Prostate gland (tissue), 2 donors: ENCODE results near the gene MCOLN1. TPM values are rescaled to one million over a fixed set of nuclear protein-coding genes. Genes with fewer than 3 reads are reported as not detected.

ENCODE experiments used
- DNase-seq: peaks from one replicate; pipeline ENCODE4 v3.0.0-alpha.2; 2019; ENCODE audit warnings: low spot score
- H3K27ac ChIP-seq, 2 donors: fragments of 200-600 bp; sonication (generic); 2 replicates each; pipeline ENCODE4 v1.5.1; 2017 to 2019
- H3K27me3 ChIP-seq: fragments of 200-600 bp; sonication (generic); replicated peaks from 2 replicates; pipeline ENCODE4 v1.5.1; 2019; ENCODE audit not compliant: insufficient read depth
- H3K36me3 ChIP-seq, 2 donors: fragments of 200-600 bp; sonication (generic); 1 replicate in 1 of 2; 2 replicates in 1 of 2; pipeline versions ENCODE4 v1.5.1 to v1.8.1; 2017 to 2019
- H3K4me1 ChIP-seq: fragments of 200-600 bp; sonication (generic); replicated peaks from 2 replicates; pipeline ENCODE4 v1.5.1; 2019
- H3K4me3 ChIP-seq, 2 donors: fragments of 200-600 bp; sonication (generic); 2 replicates each; pipeline ENCODE4 v1.5.1; 2017 to 2019
- H3K9me3 ChIP-seq: fragments of 200-600 bp; sonication (generic); 2 replicates; pipeline ENCODE4 v1.5.1; 2017
- CTCF ChIP-seq, 4 experiments: fragments of 200-600 bp in 2 of 4; fragments of 450-650 bp in 2 of 4; sonication (generic) in 2 of 4; IDR thresholded peaks; 1 replicate in 3 of 4; 2 replicates in 1 of 4; pipeline ENCODE4 v1.5.1; 2016 to 2019; ENCODE audit warnings: antibody characterized with exemption in 4 of 4, mild to moderate bottlenecking in 2 of 4, moderate library complexity in 2 of 4
- POLR2A ChIP-seq: fragments of 450-650 bp; IDR thresholded peaks from one replicate; pipeline ENCODE4 v1.6.1; 2016; ENCODE audit warnings: antibody characterized with exemption, mild to moderate bottlenecking
- POLR2AphosphoS5 ChIP-seq: sonication (generic); formaldehyde crosslinking; IDR thresholded peaks from one replicate; pipeline ENCODE4 v1.6.1; 2017; ENCODE audit warnings: antibody characterized with exemption
- WGBS: methylation state at CpG from one replicate; pipeline ENCODE4 v1.1.5; 2018; 5-methylcytosine and 5-hydroxymethylcytosine counted together
- intact Hi-C: fragments of 100-400 bp; cut with DNase I; formaldehyde crosslinking; loops from one replicate; pipeline ENCODE4 v1.14.2; 2022
- total RNA-seq, 2 donors: library from RNA; depleted of rRNA; stranded (reverse); fragments of >200 nt; gene quantifications; one replicate each; pipeline ENCODE4 v1.1.0, GENCODE V29; 2016

Gene MCOLN1
- total RNA-seq, 2 donors from 2014 or later = 13.4 to 24.8 TPM

GRCh38 chr19:7527516-7528191 is 5.2 kb downstream of the MCOLN1 start:
- 75% methylated on average over 24 of the region's 25 CpGs for WGBS
- H3K27ac ChIP-seq = no peak overlapping the region
- no peaks in the 10 kb centered on the region for H3K27me3 ChIP-seq
- H3K4me3 ChIP-seq = no peak overlapping the region
- intact Hi-C loops = no loop called here
- no peaks in the 10 kb centered on the region for H3K9me3 ChIP-seq
- peaks cover 7% of the 10 kb centered on the region for H3K4me1 ChIP-seq
- TF ChIP-seq POLR2A (no peak), CTCF (IDR thresholded peaks at IDR 0.05) (no peak), POLR2AphosphoS5 (no peak)
- no peak for DNase-seq
- H3K36me3 ChIP-seq = peaks cover 0 to 16% of the 10 kb centered on the region in 2 donors

GRCh38 chr19:7528192-7528519 is 5.7 kb downstream of the MCOLN1 start:
- Histone ChIP-seq H3K27ac (no peak overlapping the region), H3K4me1 (peaks cover 5% of the 10 kb centered on the region), H3K4me3 (no peak overlapping the region), H3K36me3 (peaks cover 0 to 16% of the 10 kb centered on the region in 2 donors), H3K27me3 (no peaks in the 10 kb centered on the region), H3K9me3 (no peaks in the 10 kb centered on the region)
- 92% methylated on average over 6 of the region's 7 CpGs for WGBS
- intact Hi-C loops = no loop called here
- DNase-seq = no peak
- TF ChIP-seq CTCF (IDR thresholded peaks at IDR 0.05) (no peak), POLR2AphosphoS5 (no peak), POLR2A (no peak)

- Histone ChIP-seq H3K4me3 (no peak overlapping the region), H3K9me3 (no peaks in the 10 kb centered on the region), H3K27ac (no peak overlapping the region), H3K27me3 (no peaks in the 10 kb centered on the region), H3K36me3 (peaks cover 0 to 16% of the 10 kb centered on the region in 2 donors), H3K4me1 (peaks cover under 1% of the 10 kb centered on the region)
- WGBS = 93% methylated on average over 32 of the region's 32 CpGs
- TF ChIP-seq CTCF (IDR thresholded peaks at IDR 0.05) (no peak), POLR2A (no peak), POLR2AphosphoS5 (no peak)
- intact Hi-C loops = no loop called here
- DNase-seq = no peak
Measured at GRCh38 chr19:7528522-7529245, 6.3 kb downstream of the MCOLN1 start.

GRCh38 chr19:7529246-7529600 is 6.8 kb downstream of the MCOLN1 start:
- no peak for DNase-seq
- TF ChIP-seq POLR2AphosphoS5 = no peak
- no peak for TF ChIP-seq CTCF (IDR thresholded peaks at IDR 0.05)
- no peak for TF ChIP-seq POLR2A
- Histone ChIP-seq H3K4me3 (no peak overlapping the region), H3K9me3 (no peaks in the 10 kb centered on the region), H3K36me3 (peaks cover 0 to 16% of the 10 kb centered on the region in 2 donors), H3K27me3 (no peaks in the 10 kb centered on the region), H3K27ac (no peak overlapping the region), H3K4me1 (no peaks in the 10 kb centered on the region)
- 84% methylated on average over 14 of the region's 15 CpGs for WGBS
- intact Hi-C loops = no loop called here
